GM21367 (cell line): ENCODE data around the gene FOXK1.
"Not testable (repeated sequence)": the region's sequence is repeated elsewhere in the genome, so short reads cannot be mapped to it uniquely, and the experiment has no call there.

Experiments used
- ATAC-seq: cut with Tn5 transposase; IDR thresholded peaks from one replicate; pipeline ENCODE4 v1.9.1; 2021; ENCODE audit not compliant: unreplicated experiment

The FOXK1 gene

GRCh38 chr7:4681886-4682620, at the start of gene FOXK1:
FOXK1 (plus strand) TSS chr7:4682295; CDS start chr7:4682309, 14 bp downstream.
- peak; percentile 57 for ATAC-seq

DNA sequence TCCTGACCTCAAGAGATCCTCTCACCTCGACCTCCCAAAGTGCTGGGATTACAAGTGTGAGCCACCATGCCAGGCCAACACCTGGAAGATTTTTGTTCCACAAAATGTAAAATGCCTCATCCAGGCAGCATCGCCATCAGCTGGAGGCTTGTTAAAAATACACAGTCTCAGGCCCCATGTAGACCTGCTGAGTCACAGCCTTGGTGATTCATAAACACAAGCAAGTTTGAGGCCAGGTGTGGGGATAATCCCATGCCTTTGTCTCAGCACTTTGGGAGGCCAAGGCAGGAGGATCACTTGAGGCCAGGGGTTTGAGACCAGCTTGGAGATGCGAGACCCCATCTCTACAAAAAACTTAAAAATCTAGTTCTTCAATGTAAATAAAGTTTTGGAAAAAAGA, 49.1 kb upstream of the FOXK1 start:
- ATAC-seq: no peak

DNA sequence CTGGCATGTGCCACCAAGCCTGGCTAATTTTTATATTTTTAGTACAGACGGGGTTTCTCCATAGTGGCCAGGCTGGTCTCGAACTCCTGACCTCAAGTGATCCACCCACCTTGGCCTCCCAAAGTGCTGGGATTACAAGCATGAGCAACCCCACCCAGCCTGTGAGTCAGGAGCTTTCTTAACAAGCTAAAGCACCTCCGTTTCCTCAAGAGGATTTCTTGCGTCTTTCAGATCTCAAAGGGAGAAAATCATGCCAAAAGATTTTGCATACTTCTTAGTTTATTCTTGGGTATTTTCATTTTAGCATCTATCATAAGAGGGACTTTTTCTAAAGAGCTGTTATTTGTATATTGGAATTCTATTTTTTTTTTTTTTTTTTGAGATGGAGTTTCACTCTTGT, 47.9 kb upstream of the FOXK1 start:
- no peak for ATAC-seq

DNA sequence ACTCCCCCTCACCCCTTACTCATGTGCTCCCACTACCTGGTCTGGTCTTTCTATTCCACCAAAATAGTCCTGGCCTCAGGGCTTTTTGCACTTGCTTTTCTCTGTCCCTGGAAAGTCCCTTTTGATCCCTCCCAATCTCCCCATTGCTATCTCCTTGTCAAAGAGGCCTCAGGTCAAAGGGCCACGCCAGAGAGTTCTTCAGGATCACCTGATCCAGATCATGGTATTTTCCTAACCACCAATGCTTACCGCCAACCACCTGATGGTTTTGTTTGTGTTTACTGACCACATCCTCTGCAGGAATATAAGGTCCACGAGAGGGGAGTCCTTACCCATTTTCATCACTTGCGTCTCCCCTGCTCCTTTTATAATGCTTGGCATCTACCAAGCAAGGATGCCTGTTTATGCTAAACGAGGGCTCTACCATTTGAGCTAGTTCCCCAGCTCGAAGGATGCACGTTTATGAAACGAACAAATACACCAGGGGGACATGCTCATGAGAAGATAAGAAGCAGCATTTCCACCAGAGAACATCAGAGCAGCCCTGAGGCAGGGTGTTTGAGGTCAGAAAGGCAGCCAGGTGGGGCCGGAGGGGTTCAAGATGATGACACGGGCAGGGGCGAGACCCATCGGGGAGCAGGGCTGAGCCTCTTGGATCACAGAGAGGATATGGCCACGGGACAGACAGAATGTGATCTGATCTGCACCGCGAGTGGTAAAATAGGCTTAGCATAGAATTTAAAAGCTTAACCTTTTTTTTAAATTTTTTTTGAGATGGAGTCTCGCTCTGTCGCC, 43.1 kb upstream of the FOXK1 start:
- ATAC-seq: no peak

DNA sequence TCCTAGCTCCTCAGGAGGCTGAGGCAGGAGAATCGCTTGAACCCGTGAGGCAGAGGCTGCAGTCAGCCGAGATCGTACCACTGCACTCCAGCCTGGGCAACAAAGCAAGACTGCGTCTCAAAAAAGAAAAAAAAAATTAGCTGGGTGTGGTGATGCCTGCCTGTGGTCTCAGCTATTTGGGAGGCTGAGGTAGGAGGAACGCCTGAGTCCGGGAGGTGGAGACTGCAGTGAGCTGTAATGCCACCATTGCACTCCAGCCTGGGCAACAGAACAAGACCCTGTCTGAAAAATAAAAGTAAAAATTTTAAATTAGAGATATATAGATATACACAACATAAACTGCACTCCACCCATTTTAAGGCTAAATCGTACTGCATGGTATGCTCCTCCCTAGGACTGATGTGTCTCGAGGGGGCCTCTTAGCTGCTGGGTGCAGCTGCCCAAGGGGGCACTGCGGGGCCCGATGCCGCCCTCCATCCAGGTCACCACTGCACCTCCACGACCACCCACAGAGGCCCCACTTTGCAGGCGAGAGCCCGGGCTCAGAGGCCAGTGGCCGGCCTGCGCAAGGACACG, 40.9 kb upstream of the FOXK1 start:
- no peak for ATAC-seq

GRCh38 chr7:4641667-4642467, 40.2 kb upstream of the FOXK1 start:
- ATAC-seq: peak; percentile 64

DNA sequence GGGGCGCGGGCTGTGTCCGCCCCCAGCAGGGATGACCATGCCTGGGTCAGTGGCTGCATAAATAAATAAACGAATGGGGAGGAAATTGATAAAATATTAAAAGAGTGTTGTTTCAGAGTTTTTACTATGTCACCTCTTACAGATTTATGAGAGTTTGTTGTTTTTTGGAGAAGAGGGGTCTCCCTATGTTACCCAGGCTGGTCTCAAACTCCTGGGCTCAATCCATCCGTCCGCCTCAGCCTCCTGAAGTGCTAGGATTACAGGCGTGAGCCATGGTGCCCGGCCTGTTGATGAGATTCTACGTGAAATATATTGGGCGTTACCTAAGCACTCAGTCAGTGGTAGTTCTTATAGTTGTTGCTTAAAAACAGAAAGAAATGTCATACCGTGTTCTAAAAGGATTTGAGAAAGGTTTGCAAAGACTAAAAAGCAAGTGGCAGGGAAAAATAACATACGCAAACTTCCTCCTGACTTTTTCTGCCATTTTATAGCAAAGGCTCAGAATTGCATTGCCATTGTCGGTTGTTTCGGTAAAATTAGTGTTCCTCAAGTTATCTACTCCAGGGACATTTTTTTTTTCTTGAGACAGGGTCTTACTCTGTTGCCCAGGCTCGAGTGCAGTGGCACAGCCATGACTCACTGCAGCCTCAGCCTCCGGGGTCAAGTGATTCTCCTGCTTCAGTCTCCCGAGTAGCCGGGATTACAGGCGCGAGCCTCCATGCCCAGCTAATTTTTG, 39.5 kb upstream of the FOXK1 start:
- ATAC-seq: no peak

- ATAC-seq: not testable (repeated sequence)
These were observed 39.0 kb upstream of the FOXK1 start for GRCh38 chr7:4643204-4643471.

- no peak for ATAC-seq
These were observed 36.8 kb upstream of the FOXK1 start for GRCh38 chr7:4645246-4645645.

- ATAC-seq: no peak
These were observed 34.0 kb upstream of the FOXK1 start for GRCh38 chr7:4648111-4648510.

DNA sequence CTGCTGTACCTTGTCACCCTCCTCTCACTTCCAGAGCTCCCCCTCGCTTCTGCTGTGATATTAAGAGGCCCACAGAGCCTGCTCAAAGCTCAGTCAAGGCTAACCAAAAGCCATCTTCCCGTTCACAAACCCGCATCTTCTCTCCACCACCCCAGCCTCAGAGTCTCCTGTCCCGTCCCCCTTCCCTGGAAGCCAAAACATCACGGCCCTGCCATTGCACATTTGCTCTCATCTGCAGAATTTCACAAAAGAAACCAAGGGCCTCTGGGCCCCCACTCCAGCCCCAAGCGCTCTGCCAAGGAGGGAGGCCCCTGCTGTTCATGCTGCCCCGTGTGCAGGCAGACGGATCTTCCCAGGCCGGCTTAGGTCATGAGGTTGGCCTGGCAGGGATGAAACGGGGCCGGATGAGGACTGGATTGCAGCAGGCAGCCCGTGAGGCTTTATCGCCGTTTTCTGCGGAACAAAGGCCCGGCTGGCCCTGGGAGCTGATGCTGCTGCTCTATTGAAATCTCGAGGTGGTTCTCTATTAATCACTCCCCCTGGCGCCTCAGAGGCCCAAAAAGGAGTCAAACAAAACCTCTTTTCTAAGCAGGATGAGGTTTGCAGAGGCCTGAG, 31.6 kb upstream of the FOXK1 start:
- no peak for ATAC-seq

- no peak for ATAC-seq
These were observed 28.3 kb upstream of the FOXK1 start for GRCh38 chr7:4653771-4654170.

DNA sequence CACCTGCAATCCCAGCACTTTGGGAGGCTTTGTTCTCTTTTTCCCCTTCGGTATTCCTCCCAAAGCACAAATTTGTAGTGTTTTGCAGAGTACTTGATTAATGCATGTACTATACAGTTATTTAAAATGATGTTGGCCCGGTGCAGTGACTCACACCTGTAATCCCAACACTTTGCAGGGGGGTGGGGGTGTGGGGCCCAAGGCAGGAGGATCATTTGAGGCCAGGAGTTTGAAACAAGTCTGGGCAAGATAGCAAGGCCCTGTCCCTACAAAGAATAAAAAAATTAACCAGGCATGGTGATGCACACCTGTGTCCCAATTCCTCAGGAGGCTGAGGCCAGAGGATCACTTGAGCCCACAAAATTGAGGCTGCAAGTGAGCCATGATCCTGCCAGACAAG, 26.8 kb upstream of the FOXK1 start:
- no peak for ATAC-seq

DNA sequence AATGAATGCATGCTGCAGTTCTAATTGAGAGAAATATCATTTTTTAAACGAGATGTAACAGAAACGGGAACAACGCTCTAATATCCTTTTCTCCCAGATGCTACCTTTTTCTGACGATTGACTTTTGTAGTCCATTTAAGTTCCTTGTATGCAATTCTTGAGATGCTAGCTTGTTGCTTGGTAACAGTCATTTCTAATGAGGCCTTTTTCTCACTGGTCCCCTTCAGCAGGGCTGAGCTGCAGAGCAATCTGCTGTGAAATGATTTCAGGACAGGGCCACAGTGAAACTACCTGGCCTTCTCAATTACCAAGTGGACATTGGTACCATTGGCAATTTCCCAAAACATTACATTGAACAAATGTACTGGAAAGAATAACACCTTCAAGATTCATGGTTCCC, 26.2 kb upstream of the FOXK1 start:
- ATAC-seq: no peak

- no peak for ATAC-seq
These were observed 24.3 kb upstream of the FOXK1 start for GRCh38 chr7:4657640-4658417.

DNA sequence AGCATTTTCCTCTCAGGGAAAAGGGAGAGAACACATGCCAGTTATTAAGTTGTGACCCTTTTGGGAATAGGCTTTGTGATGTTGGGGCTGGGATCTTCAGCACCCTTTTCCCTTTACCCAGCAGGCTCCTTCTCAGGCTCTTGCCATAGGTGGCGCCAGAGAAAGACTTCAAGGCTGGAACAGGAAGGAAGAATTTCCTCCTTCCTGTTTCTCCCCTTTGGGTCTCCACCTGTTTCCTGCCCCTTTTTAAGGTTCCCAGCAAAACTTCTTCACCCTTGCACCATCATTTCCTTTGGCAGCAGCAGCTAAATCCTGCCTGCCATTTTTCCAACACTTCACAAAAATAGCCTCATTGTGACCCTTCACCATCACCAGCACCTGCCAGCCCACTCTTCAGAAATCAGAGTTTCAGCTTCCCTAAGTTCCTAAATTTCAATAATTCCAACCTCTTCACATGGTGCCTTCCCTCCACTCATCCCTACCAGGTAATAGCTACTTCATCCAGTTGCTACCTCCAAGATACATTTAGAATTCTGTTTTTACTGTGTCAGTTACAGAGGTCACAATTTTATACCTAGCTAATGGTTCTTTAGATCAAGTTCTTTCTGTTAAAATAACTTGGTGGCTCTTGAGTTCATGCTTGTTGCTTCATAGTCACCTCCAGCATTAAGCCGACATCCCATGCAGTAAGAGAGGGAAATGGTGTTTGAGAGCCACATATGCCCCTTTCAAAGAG, 22.4 kb upstream of the FOXK1 start:
- ATAC-seq: no peak

DNA sequence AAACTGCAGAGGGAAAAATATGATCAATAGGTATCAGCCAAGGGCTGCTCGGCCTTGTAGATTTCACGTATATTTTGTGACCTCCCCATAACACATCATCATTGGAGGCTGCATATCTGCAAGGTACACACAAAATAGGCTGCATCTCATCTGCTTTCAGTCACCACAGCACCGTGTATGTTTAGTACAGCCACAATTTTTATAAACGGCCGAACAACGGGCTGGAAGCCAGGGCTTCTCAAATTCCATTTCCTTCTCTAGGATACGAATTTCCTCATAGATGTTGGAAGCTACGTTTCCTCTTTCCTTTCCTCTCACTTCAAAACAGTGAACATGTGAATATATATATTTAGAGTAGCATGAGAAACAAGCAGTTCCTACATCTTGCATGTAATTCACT, 20.2 kb upstream of the FOXK1 start:
- no peak for ATAC-seq

DNA sequence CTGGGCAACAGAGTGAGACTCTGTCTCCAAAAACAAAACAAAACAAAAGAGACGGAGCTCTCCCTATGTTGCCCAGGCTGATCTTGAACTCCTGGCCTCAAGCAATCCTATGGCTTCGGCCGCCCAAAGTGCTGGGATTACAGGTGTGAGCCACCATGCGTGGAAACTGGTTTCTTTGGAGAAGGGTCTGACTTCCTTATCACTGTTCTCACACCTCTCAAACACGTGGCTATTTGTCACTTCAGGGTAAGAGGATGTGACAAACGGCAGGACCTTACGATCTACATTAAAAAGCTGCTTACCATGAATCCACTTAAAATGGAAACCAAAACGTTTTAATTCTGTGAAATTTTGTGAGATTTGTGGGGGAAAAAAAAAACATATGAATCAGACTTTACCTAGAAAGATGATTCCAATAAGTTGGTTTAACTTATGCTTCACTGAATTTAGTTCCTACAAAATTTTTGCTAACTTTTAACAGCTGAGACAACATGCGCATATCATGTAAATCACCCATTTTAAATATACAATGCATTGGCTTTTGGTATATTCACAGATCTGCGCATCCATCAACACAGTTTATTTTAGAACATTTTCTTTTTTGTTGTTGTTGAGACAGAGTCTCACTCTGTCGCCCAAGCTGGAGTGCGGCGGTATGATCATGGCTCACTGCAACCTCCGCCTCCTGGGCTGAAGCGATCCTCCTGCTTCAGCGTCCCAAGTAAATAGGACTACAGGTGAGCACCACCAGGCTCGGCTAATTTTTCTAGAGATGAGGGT, 18.7 kb upstream of the FOXK1 start:
- no peak for ATAC-seq
